SK-N-SH (cell line): ENCODE results near the gene CYP27C1. TPM values are rescaled to one million over a fixed set of nuclear protein-coding genes. Genes with fewer than 3 reads are reported as not detected.

Experiments used
- CTCF ChIA-PET: fragments of 300-600, 350-600 bp; formaldehyde crosslinking; extraction: SDS; loops from one replicate; lab custom pipeline; 2021; lab: Yijun Ruan, JAX
- POLR2A ChIA-PET: fragments of 350-600 bp; sonication (Branson Sonifier 250); formaldehyde crosslinking; extraction: SDS; loops from one replicate; lab custom pipeline; 2020; ENCODE audit warnings: antibody characterized with exemption, inconsistent platforms; lab: Yijun Ruan, JAX
- DNase-seq: peaks from one replicate; pipeline ENCODE4 v3.0.0; 2012
- H2AFZ ChIP-seq: fragments of 200-600 bp; sonication (generic); 2 replicates; pipeline ENCODE4 v1.8.1; 2016; ENCODE audit warnings: antibody characterized with exemption, mild to moderate bottlenecking, low read depth
- H3F3A ChIP-seq: fragments of 200-600 bp; sonication (generic); replicated peaks from 2 replicates; pipeline ENCODE3; 2016; ENCODE audit warnings: antibody characterized with exemption, mild to moderate bottlenecking; ENCODE audit not compliant: insufficient read depth
- H3K27ac ChIP-seq, 2 experiments: fragments of 200-500 bp in 1 of 2; fragments of 200-600 bp in 1 of 2; sonication (Bioruptor generic) in 1 of 2; sonication (generic), shearing (Covaris generic) in 1 of 2; 2 replicates each; pipeline versions ENCODE4 v1.5.1 to v1.6.1; 2014 to 2016; ENCODE audit warnings: low read depth in 2 of 2, inconsistent platforms in 1 of 2, low read length in 1 of 2, mild to moderate bottlenecking in 1 of 2, mixed read lengths in 1 of 2
- H3K27me3 ChIP-seq: fragments of 200-600 bp; sonication (generic), shearing (Covaris generic); 2 replicates; pipeline ENCODE4 v1.6.1; 2016; ENCODE audit warnings: mixed run types; ENCODE audit not compliant: insufficient read depth
- H3K36me3 ChIP-seq, 2 experiments: fragments of 200-500 bp in 1 of 2; fragments of 200-600 bp in 1 of 2; sonication (Bioruptor generic) in 1 of 2; sonication (generic) in 1 of 2; replicated peaks in 1 of 2; 2 replicates each; pipeline versions ENCODE3 to v1.5.1; 2014 to 2016; ENCODE audit warnings: low read length in 1 of 2, mild to moderate bottlenecking in 1 of 2; ENCODE audit not compliant: insufficient read depth in 2 of 2, control insufficient read depth in 1 of 2
- H3K4me1 ChIP-seq, 2 experiments: fragments of 200-500 bp in 1 of 2; fragments of 200-600 bp in 1 of 2; sonication (Bioruptor generic) in 1 of 2; sonication (generic), shearing (Covaris generic) in 1 of 2; 2 replicates each; pipeline versions ENCODE4 v1.5.1 to v1.6.1; 2014 to 2016; ENCODE audit warnings: low read depth in 1 of 2, low read length in 1 of 2, mixed run types in 1 of 2; ENCODE audit not compliant: insufficient read depth in 2 of 2, control insufficient read depth in 1 of 2
- H3K4me2 ChIP-seq: fragments of 200-600 bp; sonication (generic), shearing (Covaris generic); 2 replicates; pipeline ENCODE4 v1.6.1; 2017; ENCODE audit warnings: mixed run types
- H3K4me3 ChIP-seq, 2 experiments: fragments of 200-500 bp in 1 of 2; fragments of 200-600 bp in 1 of 2; sonication (Bioruptor generic) in 1 of 2; sonication (generic), shearing (Covaris generic) in 1 of 2; 2 replicates each; pipeline versions ENCODE4 v1.5.1 to v1.8.1; 2014 to 2016; ENCODE audit warnings: low read depth in 2 of 2, inconsistent platforms in 1 of 2, low read length in 1 of 2, mild to moderate bottlenecking in 1 of 2, mixed read lengths in 1 of 2, moderate library complexity in 1 of 2
- H3K79me2 ChIP-seq: fragments of 200-600 bp; sonication (generic); 2 replicates; pipeline ENCODE4 v1.8.1; 2017; ENCODE audit warnings: mild to moderate bottlenecking; ENCODE audit not compliant: insufficient read depth
- H3K9ac ChIP-seq: fragments of 200-600 bp; sonication (generic); 2 replicates; pipeline ENCODE4 v1.6.1; 2017; ENCODE audit warnings: mixed run types
- H3K9me2 ChIP-seq: fragments of 200-600 bp; sonication (generic); 2 replicates; pipeline ENCODE4 v1.6.1; 2017; ENCODE audit warnings: mixed run types
- H3K9me3 ChIP-seq: fragments of 200-600 bp; sonication (generic); 2 replicates; pipeline ENCODE4 v1.6.1; 2017; ENCODE audit warnings: mixed run types, mild to moderate bottlenecking, moderate library complexity
- H4K20me1 ChIP-seq: fragments of 200-600 bp; sonication (generic); 2 replicates; pipeline ENCODE4 v1.6.1; 2017; ENCODE audit warnings: mild to moderate bottlenecking, mixed run types; ENCODE audit not compliant: insufficient read depth
- CHD2 ChIP-seq: fragments of 150-350 bp; IDR thresholded peaks from 2 replicates; pipeline ENCODE4 v1.6.1; 2018; ENCODE audit warnings: low read length; ENCODE audit not compliant: partially characterized antibody
- ELF1 ChIP-seq: IDR thresholded peaks from 2 replicates; pipeline ENCODE4 v1.4.0; 2012
- EZH2phosphoT487 ChIP-seq: fragments of 200-600 bp; sonication (generic); IDR thresholded peaks from 2 replicates; pipeline ENCODE4 v1.6.1; 2017; ENCODE audit warnings: low read depth, mixed run types, mild to moderate bottlenecking, antibody characterized with exemption, moderate library complexity, borderline replicate concordance
- FOXM1 ChIP-seq: IDR thresholded peaks from 2 replicates; pipeline ENCODE4 v1.4.0; 2012; ENCODE audit warnings: low read depth, mild to moderate bottlenecking
- GABPA ChIP-seq: IDR thresholded peaks from 2 replicates; pipeline ENCODE4 v1.4.0; 2012; ENCODE audit warnings: low read depth, mild to moderate bottlenecking
- GATA2 ChIP-seq: sonication (generic); formaldehyde crosslinking; IDR thresholded peaks from 2 replicates; pipeline ENCODE4 v1.5.0; 2020; ENCODE audit warnings: mild to moderate bottlenecking, missing genetic modification reagents
- JUND ChIP-seq: IDR thresholded peaks from 2 replicates; pipeline ENCODE4 v1.4.0; 2012
- NFIC ChIP-seq: IDR thresholded peaks from 2 replicates; pipeline ENCODE4 v1.4.0; 2012; ENCODE audit warnings: borderline replicate concordance
- NRF1 ChIP-seq: IDR thresholded peaks from 2 replicates; pipeline ENCODE4 v1.6.1; 2012; ENCODE audit warnings: low read depth, mild to moderate bottlenecking, low read length
- POLR2AphosphoS5 ChIP-seq: IDR thresholded peaks from 2 replicates; pipeline ENCODE4 v1.6.1; 2012; ENCODE audit warnings: low read depth, low read length
- RAD21 ChIP-seq: IDR thresholded peaks from 2 replicates; pipeline ENCODE4 v1.6.1; 2012; ENCODE audit warnings: mild to moderate bottlenecking, low read length
- RCOR1 ChIP-seq: fragments of 150-350 bp; IDR thresholded peaks from 2 replicates; pipeline ENCODE4 v1.6.1; 2017; ENCODE audit warnings: antibody characterized with exemption, low read length
- TAF1 ChIP-seq: IDR thresholded peaks from 2 replicates; pipeline ENCODE4 v1.6.1; 2012; ENCODE audit warnings: low read depth, mild to moderate bottlenecking, low read length, moderate library complexity, borderline replicate concordance
- WGBS: methylation state at CpG from one replicate; pipeline ENCODE4 v1.1.6; 2017; ENCODE audit warnings: low lambda C conversion rate; 5-methylcytosine and 5-hydroxymethylcytosine counted together
- polyA plus RNA-seq, 3 experiments: library from polyadenylated mRNA; depleted of rRNA; stranded (reverse); fragments of >200 nt; gene quantifications; 2 replicates each; pipeline ENCODE4 v1.2.3, GENCODE V29; 2012
- TF ChIP-seq, protein P1 (sequence below): IDR thresholded peaks from 2 replicates; pipeline ENCODE4; 2012
- TF ChIP-seq, protein P2 (sequence below): fragments of 200-600 bp; sonication (generic); IDR thresholded peaks from 2 replicates; pipeline ENCODE4 v1.6.1; 2017; ENCODE audit warnings: antibody characterized with exemption, mild to moderate bottlenecking, moderate library complexity
- TF ChIP-seq, protein P3 (sequence below): IDR thresholded peaks from 2 replicates; pipeline ENCODE4 v1.4.0; 2012; ENCODE audit warnings: low read depth
- TF ChIP-seq, protein P4 (sequence below): fragments of 150-350 bp; IDR thresholded peaks from 2 replicates; pipeline ENCODE4 v1.6.1; 2016; ENCODE audit warnings: mild to moderate bottlenecking, low read depth, low read length
- TF ChIP-seq, protein P5 (sequence below): IDR thresholded peaks from 2 replicates; pipeline ENCODE4 v1.4.0; 2012; ENCODE audit warnings: low read depth, borderline replicate concordance

Gene CYP27C1
- polyA plus RNA-seq, 1 of the 3 experiments (the other 2 are of a cell fraction) = not detected

DNA sequence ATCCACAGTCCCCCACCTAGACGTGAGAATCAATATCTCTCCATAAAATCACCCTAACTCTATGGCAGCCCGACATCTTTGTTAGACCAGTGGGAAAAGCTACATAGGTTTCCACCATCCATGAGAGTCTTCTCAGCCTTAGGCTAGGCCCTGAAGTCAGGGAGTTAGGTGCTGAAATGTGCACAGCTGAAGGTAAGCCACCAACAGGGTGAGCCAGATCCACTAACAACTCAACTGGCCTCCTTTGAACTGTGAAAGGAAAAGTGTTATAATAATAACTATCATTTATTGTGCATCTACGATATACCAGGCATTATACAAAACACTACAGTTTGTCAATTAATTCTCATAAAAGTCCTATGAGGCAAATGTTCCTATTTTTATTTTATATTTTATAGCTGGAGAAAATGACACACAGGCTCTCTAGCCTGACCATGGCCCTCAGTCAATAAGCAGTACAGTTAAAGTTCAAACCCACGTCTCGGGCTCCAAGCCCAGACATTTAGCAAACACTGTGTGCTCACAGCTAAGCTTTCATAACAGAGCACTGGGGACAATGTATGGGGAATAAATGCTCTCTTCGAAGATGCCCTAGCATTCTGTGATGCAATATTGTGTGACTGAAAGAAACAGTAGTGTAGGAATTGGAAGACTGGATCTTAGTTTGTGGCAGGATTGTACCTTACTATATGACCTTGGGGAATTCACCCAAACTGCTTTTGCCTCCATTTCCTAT is 11.2 kb upstream of the CYP27C1 start:
- H3K27me3 ChIP-seq = no peaks in the 10 kb centered on the region
- TF ChIP-seq RAD21 (no peak), CHD2 (no peak), GABPA (no peak), RCOR1 (no peak), NFIC (no peak), POLR2AphosphoS5 (no peak), ELF1 (no peak)
- TF ChIP-seq, protein P1, sequence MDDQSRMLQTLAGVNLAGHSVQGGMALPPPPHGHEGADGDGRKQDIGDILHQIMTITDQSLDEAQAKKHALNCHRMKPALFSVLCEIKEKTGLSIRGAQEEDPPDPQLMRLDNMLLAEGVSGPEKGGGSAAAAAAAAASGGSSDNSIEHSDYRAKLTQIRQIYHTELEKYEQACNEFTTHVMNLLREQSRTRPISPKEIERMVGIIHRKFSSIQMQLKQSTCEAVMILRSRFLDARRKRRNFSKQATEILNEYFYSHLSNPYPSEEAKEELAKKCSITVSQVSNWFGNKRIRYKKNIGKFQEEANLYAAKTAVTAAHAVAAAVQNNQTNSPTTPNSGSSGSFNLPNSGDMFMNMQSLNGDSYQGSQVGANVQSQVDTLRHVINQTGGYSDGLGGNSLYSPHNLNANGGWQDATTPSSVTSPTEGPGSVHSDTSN = no peak
- TF ChIP-seq, protein P2, sequence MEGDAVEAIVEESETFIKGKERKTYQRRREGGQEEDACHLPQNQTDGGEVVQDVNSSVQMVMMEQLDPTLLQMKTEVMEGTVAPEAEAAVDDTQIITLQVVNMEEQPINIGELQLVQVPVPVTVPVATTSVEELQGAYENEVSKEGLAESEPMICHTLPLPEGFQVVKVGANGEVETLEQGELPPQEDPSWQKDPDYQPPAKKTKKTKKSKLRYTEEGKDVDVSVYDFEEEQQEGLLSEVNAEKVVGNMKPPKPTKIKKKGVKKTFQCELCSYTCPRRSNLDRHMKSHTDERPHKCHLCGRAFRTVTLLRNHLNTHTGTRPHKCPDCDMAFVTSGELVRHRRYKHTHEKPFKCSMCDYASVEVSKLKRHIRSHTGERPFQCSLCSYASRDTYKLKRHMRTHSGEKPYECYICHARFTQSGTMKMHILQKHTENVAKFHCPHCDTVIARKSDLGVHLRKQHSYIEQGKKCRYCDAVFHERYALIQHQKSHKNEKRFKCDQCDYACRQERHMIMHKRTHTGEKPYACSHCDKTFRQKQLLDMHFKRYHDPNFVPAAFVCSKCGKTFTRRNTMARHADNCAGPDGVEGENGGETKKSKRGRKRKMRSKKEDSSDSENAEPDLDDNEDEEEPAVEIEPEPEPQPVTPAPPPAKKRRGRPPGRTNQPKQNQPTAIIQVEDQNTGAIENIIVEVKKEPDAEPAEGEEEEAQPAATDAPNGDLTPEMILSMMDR = no peak
- TF ChIP-seq, protein P3, sequence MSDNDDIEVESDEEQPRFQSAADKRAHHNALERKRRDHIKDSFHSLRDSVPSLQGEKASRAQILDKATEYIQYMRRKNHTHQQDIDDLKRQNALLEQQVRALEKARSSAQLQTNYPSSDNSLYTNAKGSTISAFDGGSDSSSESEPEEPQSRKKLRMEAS = no peak
- TF ChIP-seq, protein P4, sequence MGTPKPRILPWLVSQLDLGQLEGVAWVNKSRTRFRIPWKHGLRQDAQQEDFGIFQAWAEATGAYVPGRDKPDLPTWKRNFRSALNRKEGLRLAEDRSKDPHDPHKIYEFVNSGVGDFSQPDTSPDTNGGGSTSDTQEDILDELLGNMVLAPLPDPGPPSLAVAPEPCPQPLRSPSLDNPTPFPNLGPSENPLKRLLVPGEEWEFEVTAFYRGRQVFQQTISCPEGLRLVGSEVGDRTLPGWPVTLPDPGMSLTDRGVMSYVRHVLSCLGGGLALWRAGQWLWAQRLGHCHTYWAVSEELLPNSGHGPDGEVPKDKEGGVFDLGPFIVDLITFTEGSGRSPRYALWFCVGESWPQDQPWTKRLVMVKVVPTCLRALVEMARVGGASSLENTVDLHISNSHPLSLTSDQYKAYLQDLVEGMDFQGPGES = no peak
- TF ChIP-seq, all 33 proteins: peak for 0
- no peak overlapping the region for H3K4me2 ChIP-seq
- no peaks in the 10 kb centered on the region for H3K9me2 ChIP-seq
- no peak overlapping the region for H3K4me3 ChIP-seq
- WGBS = 62% methylated on average over 6 of the region's 6 CpGs
- ChIA-PET POLR2A (no interaction called here), CTCF (interaction anchor here (1.0 kb wide), 1 partner anchor 9 kb away, joined by 4 read pairs; no protein-coding TSS in a partner anchor)
- H3K27ac ChIP-seq = no peak overlapping the region
- no peak overlapping the region for H2AFZ ChIP-seq
- H3F3A ChIP-seq = no peaks in the 10 kb centered on the region
- H3K9ac ChIP-seq = no peak overlapping the region
- no peaks in the 10 kb centered on the region for H3K9me3 ChIP-seq
- H3K4me1 ChIP-seq = peaks cover 0 to 4% of the 10 kb centered on the region in 2 experiments; a peak in 1 of 4 replicates
- no peaks in the 10 kb centered on the region for H3K79me2 ChIP-seq
- no peak for DNase-seq
- no peaks in the 10 kb centered on the region for H3K36me3 ChIP-seq
- H4K20me1 ChIP-seq = no peaks in the 10 kb centered on the region

DNA sequence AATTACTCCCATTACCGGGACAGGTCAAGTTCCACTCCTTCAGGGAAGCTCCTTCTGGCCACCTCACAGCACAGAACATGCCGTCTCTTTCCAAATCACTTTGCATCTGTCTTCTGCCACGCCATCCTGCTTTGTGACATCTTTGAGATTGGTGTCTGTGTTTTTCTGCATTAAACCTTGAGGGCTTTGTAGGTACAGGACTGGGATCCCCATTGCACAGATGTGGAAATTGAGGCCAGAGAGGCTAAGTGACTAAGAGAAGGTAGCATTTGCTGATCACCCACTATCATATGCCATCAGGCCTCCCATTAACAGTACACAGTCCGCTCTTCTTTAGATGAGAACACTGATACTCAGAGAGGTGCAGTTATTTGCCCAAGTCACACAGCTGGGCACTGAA is 9.5 kb upstream of the CYP27C1 start:
- H4K20me1 ChIP-seq = no peaks in the 10 kb centered on the region
- no peaks in the 10 kb centered on the region for H3F3A ChIP-seq
- no peaks in the 10 kb centered on the region for H3K27me3 ChIP-seq
- H3K4me1 ChIP-seq = peaks cover 0 to 4% of the 10 kb centered on the region in 2 experiments; a peak in 1 of 4 replicates
- no peak overlapping the region for H2AFZ ChIP-seq
- WGBS = 67% methylated on average over 4 of the region's 4 CpGs
- H3K9me2 ChIP-seq = no peaks in the 10 kb centered on the region
- H3K4me2 ChIP-seq = no peak overlapping the region
- H3K9me3 ChIP-seq = no peaks in the 10 kb centered on the region
- H3K36me3 ChIP-seq = no peaks in the 10 kb centered on the region
- no peak for TF ChIP-seq RCOR1
- TF ChIP-seq FOXM1 = no peak
- no peak for TF ChIP-seq EZH2phosphoT487
- no peak for TF ChIP-seq GATA2 (CRISPR knock-in tag)
- TF ChIP-seq JUND = no peak
- TF ChIP-seq, protein P5, sequence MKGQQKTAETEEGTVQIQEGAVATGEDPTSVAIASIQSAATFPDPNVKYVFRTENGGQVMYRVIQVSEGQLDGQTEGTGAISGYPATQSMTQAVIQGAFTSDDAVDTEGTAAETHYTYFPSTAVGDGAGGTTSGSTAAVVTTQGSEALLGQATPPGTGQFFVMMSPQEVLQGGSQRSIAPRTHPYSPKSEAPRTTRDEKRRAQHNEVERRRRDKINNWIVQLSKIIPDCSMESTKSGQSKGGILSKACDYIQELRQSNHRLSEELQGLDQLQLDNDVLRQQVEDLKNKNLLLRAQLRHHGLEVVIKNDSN = no peak
- no peak for TF ChIP-seq TAF1
- TF ChIP-seq ELF1 = no peak
- no peak for TF ChIP-seq NRF1
- TF ChIP-seq, all 33 proteins: peak for 0
- Histone ChIP-seq H3K4me3 (no peak overlapping the region), H3K9ac (no peak overlapping the region), H3K79me2 (no peaks in the 10 kb centered on the region), H3K27ac (no peak overlapping the region)
- CTCF ChIA-PET = interaction anchor here (1.6 kb wide), 1 partner anchor 249 kb away, joined by 4 read pairs; no protein-coding TSS in a partner anchor
- POLR2A ChIA-PET = no interaction called here
- no peak for DNase-seq
